RWPE1 (cell line): ENCODE data around the gene GAPVD1.

ENCODE experiments used
- CTCF ChIA-PET: fragments of 350-600 bp; sonication (Branson Sonifier 250); formaldehyde crosslinking; extraction: SDS; loops from one replicate; lab custom pipeline; 2021; lab: Yijun Ruan, JAX
- POLR2A ChIA-PET: fragments of 400-600 bp; formaldehyde crosslinking; extraction: SDS; loops from one replicate; lab custom pipeline; 2020; ENCODE audit warnings: antibody characterized with exemption; ENCODE audit not compliant: low non-redundant PET; lab: Yijun Ruan, JAX
- DNase-seq: peaks from one replicate; pipeline ENCODE4 v3.0.0; 2012; ENCODE audit warnings: low spot score
- H3K27ac ChIP-seq: fragments of 450-650 bp; 2 replicates; pipeline ENCODE4 v1.5.1; 2017
- CTCF ChIP-seq: fragments of 450-650 bp; conservative IDR thresholded peaks from 2 replicates; pipeline ENCODE4 v1.5.1; 2017; ENCODE audit warnings: low read depth, mild to moderate bottlenecking

Gene GAPVD1

GRCh38 chr9:125254231-125254630, 7.4 kb upstream of the GAPVD1 start:
- ChIA-PET CTCF (no interaction called here), POLR2A (interaction anchor here (2.5 kb wide), 1 partner anchor 13 kb away, joined by 11 read pairs; the partner anchor contains the start of gene HSPA5)
- H3K27ac ChIP-seq: no peak overlapping the region
- DNase-seq: no peak
- no peak for TF ChIP-seq CTCF

GRCh38 chr9:125255781-125256391, 5.7 kb upstream of the GAPVD1 start:
- POLR2A ChIA-PET: interaction anchor here (2.5 kb wide), 1 partner anchor 15 kb away, joined by 11 read pairs; the partner anchor contains the start of gene HSPA5
- no peak for DNase-seq
- peak; percentile 46; the same call in 1 of the 2 replicates for TF ChIP-seq CTCF
- H3K27ac ChIP-seq: no peak overlapping the region
- CTCF ChIA-PET: interaction anchor here (0.6 to 1.2 kb wide), 9 partner anchors 12 to 404 kb away, joined by 3 to 7 read pairs (median 4); no protein-coding TSS in a partner anchor

GRCh38 chr9:125258160-125258785, 3.4 kb upstream of the GAPVD1 start:
- ChIA-PET POLR2A (no interaction called here), CTCF (no interaction called here)
- H3K27ac ChIP-seq: no peak overlapping the region
- TF ChIP-seq CTCF: no peak
- no peak for DNase-seq

GRCh38 chr9:125258832-125259534, 2.6 kb upstream of the GAPVD1 start:
- ChIA-PET POLR2A (no interaction called here), CTCF (no interaction called here)
- no peak for TF ChIP-seq CTCF
- no peak for DNase-seq
- H3K27ac ChIP-seq: no peak overlapping the region

- no peak for TF ChIP-seq CTCF
- DNase-seq: no peak
- CTCF ChIA-PET: interaction anchor here (0.7 kb wide), 2 partner anchors 11 to 328 kb away, joined by 4 to 5 read pairs; no protein-coding TSS in a partner anchor
- H3K27ac ChIP-seq: no peak overlapping the region
- POLR2A ChIA-PET: interaction anchor here (1.0 kb wide), 2 partner anchors 13 to 104 kb away, joined by 6 to 7 read pairs; no protein-coding TSS in a partner anchor
Observed at GRCh38 chr9:125260561-125260960, 1.1 kb upstream of the GAPVD1 start.
